HG02885 (cell line): ENCODE measurements around the gene DDX39B.
"Not testable (repeated sequence)": the region's sequence is repeated elsewhere in the genome, so short reads cannot be mapped to it uniquely, and the experiment has no call there.

Experiments
- ATAC-seq: cut with Tn5 transposase; IDR thresholded peaks from one replicate; pipeline ENCODE4 v1.9.1; 2021; ENCODE audit warnings: mild to moderate bottlenecking; ENCODE audit not compliant: unreplicated experiment, poor library complexity

The DDX39B gene

DNA sequence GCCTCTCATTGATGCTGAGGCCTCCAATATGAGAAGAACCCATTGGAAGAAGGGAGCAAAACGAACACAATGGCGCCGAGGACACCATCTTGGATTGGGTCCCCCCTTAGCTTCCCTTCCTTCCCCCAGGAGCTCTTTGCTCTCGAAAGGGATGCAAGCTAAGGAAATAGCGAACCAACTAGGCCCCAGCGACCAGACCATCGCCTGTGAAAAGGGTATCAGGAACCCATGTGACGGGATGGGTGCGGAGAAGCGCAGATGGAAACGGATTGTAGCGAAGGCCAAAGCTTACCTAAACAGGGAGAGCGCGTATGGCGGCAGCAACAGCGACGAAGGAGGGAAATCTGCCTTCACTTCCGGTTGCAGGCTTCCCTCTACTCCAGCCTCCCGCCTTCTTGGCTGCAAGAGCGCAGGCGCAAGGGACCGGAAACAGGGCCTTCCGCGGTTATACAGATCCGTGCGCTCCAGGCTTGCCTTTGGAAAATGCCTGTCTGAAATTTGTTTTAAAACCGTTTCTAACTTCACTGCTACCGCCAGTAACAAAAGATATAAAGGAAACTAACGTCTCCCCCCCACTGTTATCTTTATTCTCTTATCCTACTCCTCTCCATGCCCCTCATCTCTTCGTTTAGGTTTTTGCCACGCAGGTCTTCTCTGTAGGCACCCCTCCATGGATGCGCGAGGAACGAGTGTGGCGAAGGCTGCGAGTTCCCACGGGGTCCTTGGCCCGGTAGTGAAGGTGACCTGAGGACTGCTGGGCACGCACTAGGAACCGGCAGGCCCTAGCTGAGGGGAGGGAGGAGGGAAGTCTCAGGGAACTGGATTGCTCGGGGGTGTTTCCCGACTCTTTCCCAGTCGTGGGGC lies at the start of gene DDX39B:
Gene DDX39B (minus strand): TSS at position 346 of the 864 bp plus-strand sequence. CDS start 1,471 bp downstream, outside the sequence.
- peak; percentile 75 for ATAC-seq

DNA sequence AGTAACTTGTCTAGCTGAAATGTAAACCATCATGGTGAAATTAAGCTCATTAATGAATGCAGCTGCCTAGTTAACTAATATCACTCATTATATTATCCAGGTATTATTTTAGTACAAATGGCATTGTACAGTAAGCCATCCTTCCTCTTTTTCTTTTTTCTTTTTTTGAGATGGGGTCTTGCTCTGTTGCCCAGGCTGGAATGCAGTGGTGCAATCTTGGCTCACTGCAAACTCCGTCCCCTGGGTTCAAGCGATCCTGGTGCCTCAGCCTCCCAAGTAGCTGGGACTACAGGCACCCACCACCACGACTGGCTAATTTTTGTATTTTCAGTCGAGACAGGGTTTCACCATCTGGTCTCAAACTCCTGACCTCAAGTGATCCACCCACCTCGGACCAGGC lies 48.9 kb upstream of the DDX39B start:
- ATAC-seq = not testable (repeated sequence)

DNA sequence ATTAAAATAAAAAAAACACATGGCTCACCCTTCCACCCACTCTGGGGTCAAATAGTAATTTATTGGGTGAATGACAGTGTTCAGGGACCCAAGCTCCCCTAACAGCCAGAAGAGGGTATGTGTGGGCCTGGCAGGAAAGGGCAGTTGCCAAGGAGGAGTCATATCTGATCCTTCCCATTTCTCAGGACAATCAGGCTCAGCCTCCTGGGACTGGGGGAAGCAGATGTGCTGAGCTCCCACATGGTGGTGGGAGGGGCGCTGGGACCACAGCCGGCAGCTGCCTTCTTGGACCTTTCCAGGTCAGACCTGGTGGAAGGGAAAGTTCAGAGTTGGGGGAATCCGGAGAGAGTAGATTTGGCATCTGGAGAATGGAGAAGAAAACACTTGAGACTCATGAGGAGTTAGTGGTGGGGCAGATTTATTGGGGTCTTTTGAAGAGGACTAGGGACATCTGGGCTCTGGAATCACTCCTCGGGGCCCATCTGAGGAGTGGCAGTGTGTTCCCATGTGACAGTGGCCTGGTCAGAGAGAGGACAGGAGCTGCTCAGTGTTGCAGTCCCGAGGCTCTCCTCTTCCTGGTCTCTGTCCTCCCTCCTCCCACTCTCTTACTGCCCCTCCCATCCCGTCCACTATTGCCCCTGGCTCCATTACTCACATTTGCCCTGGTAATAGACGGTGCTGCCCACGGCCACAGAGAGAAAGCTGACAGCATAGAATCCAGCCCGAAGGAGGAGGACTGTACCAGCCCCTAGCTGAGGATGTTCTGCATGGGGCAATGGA lies 47.3 kb upstream of the DDX39B start:
- no peak for ATAC-seq

DNA sequence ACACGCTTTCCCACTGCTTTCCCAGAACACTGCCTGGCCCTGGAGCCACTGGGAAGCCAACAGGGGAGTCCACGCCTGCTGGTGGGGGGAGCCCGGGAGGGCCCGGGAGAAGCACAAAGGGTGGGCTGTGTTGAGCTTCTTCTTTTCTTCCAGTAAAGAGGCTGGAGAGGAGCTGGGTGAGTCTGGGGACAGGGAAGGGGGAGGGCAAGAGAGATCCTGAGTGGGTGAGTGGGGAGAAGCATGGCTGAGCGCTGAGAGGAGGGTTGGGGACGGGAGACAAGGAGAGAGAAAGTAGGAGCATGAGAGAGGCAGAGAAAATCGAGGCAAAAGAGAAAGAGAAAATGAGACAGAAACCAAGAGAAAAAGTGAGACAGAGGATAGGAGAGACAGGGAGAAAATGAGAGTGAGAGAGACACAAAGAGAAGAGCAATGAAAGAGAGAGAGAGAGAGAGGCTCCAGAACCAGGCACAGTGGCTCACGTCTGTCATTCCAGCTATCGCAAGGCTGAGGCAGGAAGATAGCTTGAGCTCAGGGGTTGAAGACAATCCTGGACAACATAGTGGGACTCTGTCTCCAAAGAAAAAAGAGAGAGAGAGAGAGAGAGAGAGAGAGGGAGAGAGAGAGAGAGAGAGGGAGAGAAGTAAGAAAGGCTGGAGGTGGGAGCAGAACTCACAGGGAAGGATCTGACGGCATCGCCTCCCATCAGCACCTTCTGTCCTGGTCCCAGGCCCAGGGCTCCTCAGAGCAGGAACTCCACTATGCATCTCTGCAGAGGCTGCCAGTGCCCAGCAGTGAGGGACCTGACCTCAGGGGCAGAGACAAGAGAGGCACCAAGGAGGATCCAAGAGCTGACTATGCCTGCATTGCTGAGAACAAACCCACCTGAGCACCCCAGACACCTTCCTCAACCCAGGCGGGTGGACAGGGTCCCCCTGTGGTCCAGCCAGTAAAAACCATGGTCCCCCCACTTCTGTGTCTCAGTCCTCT lies 46.3 kb upstream of the DDX39B start:
- no peak for ATAC-seq

DNA sequence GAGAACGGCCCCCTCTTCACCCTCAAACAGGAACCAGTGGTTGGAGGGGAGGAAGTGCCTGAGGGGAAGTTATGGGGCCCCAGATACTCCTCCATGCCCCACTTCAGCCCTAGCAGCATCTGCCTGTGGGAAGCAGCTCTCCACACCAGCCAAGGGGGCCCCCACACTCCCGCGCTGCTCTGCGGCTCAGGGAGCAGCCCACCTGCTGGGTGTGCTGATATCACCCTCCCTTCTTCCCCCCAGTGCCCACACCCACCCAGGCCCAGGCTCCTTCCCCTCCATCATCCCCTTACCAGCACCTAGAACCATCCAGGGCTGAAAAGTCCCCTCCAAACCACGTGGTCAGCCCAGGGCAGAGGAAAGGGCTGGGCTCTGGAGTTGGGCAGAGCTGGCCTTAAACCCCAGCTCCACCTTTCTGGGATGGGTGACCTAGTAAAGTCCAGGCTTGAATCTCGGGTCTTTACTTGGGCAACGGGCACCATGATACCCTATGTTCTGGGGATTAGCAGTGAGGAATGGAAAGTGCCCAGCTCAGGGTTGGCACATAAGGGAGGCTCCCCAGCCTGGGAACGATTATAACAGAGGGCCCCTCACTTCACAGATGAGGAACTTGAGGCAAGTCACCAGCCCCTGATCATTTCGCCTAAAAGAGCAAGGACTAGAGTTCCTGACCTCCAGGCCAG lies 44.9 kb upstream of the DDX39B start:
- no peak for ATAC-seq

DNA sequence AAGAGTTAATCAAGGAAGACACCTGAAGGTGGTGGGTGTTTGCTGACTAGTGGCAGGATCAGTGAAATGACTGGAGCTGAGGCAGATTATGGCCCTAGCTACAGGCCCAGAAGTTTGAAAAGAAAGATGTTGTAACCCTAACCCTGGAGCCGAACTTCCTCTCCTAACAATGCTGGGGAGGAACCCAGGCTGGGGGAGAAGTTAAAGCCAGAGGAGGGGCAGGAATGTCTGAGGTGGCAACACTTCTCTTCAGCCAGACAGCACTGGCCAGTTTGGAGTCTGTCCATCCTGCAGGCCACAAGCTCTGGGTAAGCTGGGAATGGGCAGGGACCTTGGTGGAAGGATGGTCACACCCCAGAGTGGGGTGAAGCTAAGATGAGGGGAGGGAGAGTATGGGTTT lies 44.2 kb upstream of the DDX39B start, which contains the start of gene LST1:
Gene LST1 (plus strand): TSS at position 270 of the 400 bp plus-strand sequence. CDS start 1,023 bp downstream, outside the sequence.
- no peak for ATAC-seq

DNA sequence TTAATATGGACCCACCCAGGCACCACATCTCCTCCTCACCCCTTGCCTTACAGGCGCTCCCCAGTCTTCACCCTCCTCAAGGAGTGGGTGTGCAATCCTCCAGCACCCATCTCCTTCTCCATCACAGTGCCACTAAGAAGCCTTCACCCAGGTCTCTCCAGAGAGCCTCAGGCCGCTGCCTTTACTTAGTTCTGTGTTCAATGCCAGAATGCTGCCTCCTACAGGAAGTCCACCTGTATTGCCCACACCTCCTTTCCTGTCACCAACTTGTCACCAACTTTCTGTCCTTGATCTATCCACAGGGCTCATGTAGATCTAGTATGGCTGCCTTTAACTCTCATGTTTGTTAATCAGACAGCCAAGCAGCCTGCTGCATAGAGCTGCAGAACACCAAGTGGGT lies 43.7 kb upstream of the DDX39B start:
- ATAC-seq = no peak

DNA sequence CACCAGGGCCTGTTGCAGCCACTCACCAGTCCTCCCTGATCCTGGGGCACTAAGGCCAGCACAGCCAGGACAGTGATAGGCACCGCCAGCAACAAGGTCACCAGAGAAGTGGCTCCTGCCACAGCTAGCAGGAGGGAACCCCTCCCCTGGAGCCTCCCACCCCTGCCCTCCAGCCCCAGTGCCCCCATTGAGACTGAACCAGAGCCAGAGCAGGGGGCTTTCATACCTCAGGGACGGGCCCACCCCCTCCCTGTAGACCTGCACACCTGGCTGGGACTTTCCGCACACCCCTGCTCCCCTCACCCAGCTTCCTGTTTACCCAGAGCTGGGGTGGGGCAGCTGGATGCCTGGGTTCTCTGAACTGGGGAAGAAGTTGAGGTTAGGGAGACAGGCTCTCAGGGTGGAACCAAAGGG lies 40.4 kb upstream of the DDX39B start, which contains the start of gene LTB:
Gene LTB (minus strand): TSS at position 195 of the 414 bp plus-strand sequence. CDS start 7 bp downstream, at position 188.
- no peak for ATAC-seq

DNA sequence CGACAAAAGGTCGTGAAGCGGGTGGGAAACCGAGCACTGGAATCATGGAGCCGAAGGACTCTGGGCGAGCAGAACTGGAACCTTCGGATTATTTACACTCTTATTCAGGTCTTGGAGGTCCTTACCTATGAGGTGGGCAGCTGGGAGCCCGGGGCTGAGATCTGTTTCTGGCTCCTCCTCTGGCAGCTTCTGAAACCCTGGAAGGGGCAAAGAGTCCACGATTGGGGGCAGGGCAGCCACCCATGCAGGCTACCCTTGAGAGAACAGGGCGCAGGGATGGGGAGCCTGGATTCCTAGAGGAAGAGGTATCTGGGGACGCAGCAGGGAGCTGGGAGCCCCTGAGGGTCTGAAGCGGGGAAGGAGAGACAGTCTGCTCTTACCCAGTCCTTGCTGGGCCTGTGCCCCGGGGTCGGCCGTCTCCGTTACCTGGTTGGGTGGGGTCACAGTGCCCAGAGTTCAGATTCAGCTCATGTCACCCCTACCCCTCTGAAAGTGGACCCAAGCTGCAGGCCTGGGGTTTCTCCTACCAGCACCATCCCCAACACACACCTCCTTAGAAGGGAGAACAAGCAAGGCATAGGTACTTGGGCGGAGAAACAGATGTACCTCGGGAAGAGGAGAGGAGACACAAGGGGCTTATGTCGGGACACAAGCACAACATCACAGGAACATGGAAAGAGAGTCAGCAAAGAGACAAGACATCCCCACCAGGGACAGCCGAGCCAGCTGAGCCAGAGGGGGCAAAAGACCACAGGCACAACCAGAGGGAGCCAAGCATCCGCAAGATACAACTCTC lies 39.8 kb upstream of the DDX39B start:
- ATAC-seq = no peak

DNA sequence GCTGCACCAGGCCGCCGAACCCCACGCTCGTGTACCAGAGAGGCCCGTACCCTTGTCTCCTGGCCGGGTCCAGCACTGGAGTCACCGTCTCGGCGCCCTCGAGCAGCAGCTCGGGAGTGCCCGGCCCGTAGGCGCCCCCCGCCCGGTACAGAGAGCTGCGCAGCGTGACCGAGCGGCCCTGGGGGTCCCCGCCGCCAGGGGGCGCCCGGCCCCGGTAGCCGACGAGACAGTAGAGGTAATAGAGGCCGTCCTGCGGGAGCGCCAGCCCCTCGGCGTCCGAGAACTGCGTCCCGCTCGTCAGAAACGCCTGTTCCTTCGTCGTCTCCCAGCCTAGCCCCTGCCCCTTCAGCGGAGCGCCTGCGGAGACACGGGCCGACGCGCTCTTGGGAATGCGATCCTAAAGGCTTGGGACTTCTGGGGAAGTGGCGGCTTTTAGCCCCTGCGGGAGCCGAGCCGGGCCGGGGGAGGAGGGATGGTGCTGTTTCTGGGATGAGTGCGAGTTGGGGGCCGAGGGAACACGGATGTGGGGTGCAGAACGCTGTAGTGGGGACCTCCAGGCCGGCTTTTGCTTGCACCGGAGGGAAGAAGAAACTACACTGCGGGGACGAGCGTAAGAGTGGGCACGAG lies 39.1 kb upstream of the DDX39B start:
- peak; percentile 75 for ATAC-seq

DNA sequence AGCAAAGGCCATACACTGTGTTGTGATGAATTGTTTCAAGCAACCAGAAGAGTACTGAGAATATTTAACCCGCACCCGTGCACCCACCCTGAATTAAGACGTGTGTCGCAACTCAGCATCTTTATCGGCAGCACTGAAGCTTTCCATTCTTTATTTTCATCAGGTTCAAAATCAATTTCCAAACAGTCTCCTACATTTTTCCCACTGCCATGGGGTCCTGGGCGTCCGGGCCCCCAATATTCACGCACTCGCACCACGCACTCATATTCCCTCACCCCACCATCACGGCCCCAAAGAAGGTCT lies 38.6 kb upstream of the DDX39B start:
- ATAC-seq = no peak

DNA sequence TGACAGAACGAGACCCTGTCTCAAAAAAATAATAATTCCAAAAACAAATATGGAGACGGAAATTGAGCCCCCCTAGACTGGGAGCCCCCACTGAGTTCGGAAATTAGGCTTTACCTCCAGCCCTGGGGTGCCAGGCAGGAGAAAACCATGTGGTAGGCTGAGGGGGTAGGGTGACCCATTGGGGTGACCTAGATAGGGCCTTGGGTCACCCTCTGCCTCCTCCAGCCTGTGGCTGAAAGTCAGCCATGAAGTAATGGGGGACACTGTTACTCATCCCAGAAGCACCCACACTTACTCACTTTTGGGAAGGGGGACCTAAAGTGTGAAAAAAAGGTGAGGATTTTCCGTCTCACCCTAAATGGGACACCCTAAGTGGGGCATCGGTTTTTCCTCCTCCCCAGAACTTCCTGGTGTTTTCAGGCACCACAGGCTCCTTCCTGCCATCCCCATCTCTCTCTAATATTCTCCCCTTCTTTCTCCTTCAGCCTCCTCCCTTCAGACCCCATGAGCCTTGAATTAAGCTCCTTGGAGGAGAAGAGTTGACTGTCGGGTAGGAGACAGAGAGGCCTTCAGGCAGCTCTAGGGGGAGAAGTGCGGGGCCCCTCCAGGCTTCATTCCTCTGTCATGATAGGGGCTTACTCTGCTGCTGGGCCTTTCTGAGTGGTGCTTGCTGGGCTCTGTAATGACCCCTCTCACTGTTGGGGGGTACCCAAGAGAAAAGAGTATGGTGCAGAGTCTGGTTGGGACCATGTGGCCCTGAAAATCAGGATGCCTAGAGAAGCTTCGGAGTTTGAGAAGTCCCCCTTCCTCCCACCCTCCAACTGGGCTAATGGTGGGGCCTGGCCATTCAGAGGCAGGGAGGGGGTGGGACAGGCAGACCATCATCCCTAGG lies 38.0 kb upstream of the DDX39B start:
- no peak for ATAC-seq

DNA sequence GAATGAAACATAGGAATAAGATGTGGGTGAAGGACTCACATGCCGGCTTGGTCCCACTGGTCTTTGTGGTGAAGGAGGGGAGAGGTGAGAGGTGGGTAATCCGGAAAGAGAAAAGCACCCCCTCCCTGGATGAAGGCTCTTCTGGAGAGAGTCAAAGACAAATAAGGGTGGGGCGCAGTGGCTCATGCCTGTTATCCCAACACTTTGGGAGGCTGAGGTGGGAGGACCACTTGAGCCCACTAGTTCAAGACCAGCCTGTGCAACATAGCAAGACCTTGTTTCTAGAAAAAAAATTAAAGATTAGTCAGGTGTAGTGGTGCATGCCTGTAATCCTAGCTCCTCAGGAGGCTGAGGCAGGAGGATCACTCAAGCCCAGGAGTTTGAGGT lies 37.3 kb upstream of the DDX39B start:
- ATAC-seq = no peak

DNA sequence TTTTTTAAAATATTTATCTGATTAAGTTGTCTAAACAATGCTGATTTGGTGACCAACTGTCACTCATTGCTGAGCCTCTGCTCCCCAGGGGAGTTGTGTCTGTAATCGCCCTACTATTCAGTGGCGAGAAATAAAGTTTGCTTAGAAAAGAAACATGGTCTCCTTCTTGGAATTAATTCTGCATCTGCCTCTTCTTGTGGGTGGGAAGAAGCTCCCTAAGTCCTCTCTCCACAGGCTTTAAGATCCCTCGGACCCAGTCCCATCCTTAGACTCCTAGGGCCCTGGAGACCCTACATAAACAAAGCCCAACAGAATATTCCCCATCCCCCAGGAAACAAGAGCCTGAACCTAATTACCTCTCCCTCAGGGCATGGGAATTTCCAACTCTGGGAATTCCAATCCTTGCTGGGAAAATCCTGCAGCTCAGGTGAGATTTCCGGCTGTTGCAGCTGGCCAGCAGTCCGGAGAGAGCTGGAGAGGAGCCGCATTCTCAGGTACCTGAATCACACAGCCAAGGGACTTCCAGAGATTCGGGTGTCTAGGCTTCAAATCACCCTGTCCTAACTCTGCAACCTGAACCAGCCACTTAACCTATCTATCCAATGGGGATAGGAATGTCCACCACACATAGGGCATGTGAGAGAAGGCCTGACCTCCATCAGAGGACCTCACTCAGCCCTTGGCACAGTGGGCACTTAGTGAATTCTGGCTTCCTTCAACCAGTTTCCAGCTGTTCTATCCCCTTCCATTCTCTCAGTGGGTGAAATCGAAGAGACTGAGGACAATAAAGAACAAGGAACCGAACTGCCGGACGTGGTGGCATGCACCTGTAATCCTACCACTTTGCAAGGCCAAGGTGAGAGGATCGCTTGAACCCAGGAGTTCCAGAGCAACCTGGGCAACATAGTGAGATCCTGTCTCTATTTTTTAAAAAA lies 36.6 kb upstream of the DDX39B start:
- ATAC-seq = no peak

DNA sequence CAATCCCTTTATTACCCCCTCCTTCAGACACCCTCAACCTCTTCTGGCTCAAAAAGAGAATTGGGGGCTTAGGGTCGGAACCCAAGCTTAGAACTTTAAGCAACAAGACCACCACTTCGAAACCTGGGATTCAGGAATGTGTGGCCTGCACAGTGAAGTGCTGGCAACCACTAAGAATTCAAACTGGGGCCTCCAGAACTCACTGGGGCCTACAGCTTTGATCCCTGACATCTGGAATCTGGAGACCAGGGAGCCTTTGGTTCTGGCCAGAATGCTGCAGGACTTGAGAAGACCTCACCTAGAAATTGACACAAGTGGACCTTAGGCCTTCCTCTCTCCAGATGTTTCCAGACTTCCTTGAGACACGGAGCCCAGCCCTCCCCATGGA lies 35.8 kb upstream of the DDX39B start:
- ATAC-seq = no peak

DNA sequence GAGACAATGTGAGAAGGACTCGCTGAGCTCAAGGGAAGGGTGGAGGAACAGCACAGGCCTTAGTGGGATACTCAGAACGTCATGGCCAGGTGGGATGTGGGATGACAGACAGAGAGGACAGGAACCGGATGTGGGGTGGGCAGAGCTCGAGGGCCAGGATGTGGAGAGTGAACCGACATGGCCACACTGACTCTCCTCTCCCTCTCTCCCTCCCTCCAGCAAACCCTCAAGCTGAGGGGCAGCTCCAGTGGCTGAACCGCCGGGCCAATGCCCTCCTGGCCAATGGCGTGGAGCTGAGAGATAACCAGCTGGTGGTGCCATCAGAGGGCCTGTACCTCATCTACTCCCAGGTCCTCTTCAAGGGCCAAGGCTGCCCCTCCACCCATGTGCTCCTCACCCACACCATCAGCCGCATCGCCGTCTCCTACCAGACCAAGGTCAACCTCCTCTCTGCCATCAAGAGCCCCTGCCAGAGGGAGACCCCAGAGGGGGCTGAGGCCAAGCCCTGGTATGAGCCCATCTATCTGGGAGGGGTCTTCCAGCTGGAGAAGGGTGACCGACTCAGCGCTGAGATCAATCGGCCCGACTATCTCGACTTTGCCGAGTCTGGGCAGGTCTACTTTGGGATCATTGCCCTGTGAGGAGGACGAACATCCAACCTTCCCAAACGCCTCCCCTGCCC lies 35.2 kb upstream of the DDX39B start:
- ATAC-seq = no peak
